Panc1 (cell line): ENCODE results near the gene CCDC12. TPM values are rescaled to one million over a fixed set of nuclear protein-coding genes. Genes with fewer than 3 reads are reported as not detected.

Experiments used
- ATAC-seq: fragments of 200-7000 bp; cut with Tn5 transposase; 2 replicates; pipeline ENCODE4 v1.9.1; 2020; ENCODE audit warnings: mild to moderate bottlenecking, moderate library complexity
- BruUV-seq: library from RNA; stranded (reverse); fragments of 400-500 nt; replicated peaks from 2 replicates; lab custom pipeline; 2021; lab: Mats Ljungman, UMichigan
- CTCF ChIA-PET: fragments of 300-600 bp; sonication (Branson Sonifier 250); formaldehyde crosslinking; loops from one replicate; lab custom pipeline; 2022; ENCODE audit warnings: antibody characterized with exemption; lab: Charles Lee
- POLR2A ChIA-PET: fragments of 300-600 bp; sonication (Branson Sonifier 250); formaldehyde crosslinking; loops from one replicate; lab custom pipeline; 2022; ENCODE audit warnings: antibody characterized with exemption; lab: Charles Lee
- DNase-seq: peaks from one replicate; pipeline ENCODE4 v3.0.0-alpha.2; 2010; ENCODE audit warnings: low read depth, low spot score
- H3K27ac ChIP-seq: 2 replicates; pipeline ENCODE4 v1.5.1; 2011; ENCODE audit warnings: mild to moderate bottlenecking, low read length, inconsistent platforms
- H3K27me3 ChIP-seq: fragments of 200-500 bp; sonication (Bioruptor generic); 2 replicates; pipeline ENCODE4 v1.6.0; 2014; ENCODE audit warnings: low read length, inconsistent platforms; ENCODE audit not compliant: control insufficient read depth, insufficient read depth
- H3K36me3 ChIP-seq: fragments of 200-500 bp; sonication (Bioruptor generic); 2 replicates; pipeline ENCODE4 v1.5.1; 2014; ENCODE audit warnings: inconsistent platforms, mild to moderate bottlenecking, low read length, moderate library complexity; ENCODE audit not compliant: control insufficient read depth, insufficient read depth
- H3K4me1 ChIP-seq: 2 replicates; pipeline ENCODE4 v1.5.1; 2011; ENCODE audit warnings: inconsistent platforms, mild to moderate bottlenecking, low read length, moderate library complexity; ENCODE audit not compliant: control insufficient read depth, insufficient read depth
- H3K4me3 ChIP-seq, 2 experiments: 2 replicates each; pipeline ENCODE4 v1.5.1; 2011 to 2012; ENCODE audit warnings: low read depth in 2 of 2, low read length in 2 of 2, mild to moderate bottlenecking in 2 of 2, inconsistent platforms in 1 of 2, moderate library complexity in 1 of 2
- H3K9me3 ChIP-seq: fragments of 200-500 bp; sonication (Bioruptor generic); 2 replicates; pipeline ENCODE4 v1.5.1; 2014; ENCODE audit warnings: low read depth, mild to moderate bottlenecking, inconsistent platforms, low read length, moderate library complexity; ENCODE audit not compliant: control insufficient read depth, insufficient read depth
- POLR2AphosphoS5 ChIP-seq: IDR thresholded peaks from 2 replicates; pipeline ENCODE4 v1.6.1; 2012; ENCODE audit warnings: mild to moderate bottlenecking, low read depth, low read length, moderate library complexity
- SIN3A ChIP-seq: IDR thresholded peaks from 2 replicates; pipeline ENCODE4 v1.6.1; 2012; ENCODE audit warnings: low read depth, mild to moderate bottlenecking, low read length, moderate library complexity, borderline replicate concordance; ENCODE audit not compliant: insufficient read depth
- TCF7L2 ChIP-seq: IDR thresholded peaks from 2 replicates; pipeline ENCODE4 v1.6.1; 2011; ENCODE audit warnings: mild to moderate bottlenecking, low read depth, low read length, inconsistent platforms
- in situ Hi-C: cut with HindIII; loops from 2 replicates; pipeline ENCODE4 v1.10.0; 2016; ENCODE audit warnings: low sequenced_read_pairs, low pct_unique_long_range_greater_than_20kb
- intact Hi-C: fragments of 100-400 bp; cut with micrococcal nuclease; formaldehyde crosslinking; loops from one replicate; pipeline ENCODE4 v1.10.0; 2022; ENCODE audit not compliant: unreplicated experiment
- total RNA-seq: library from RNA; stranded (reverse); gene quantifications from one replicate; pipeline ENCODE4 v1.2.1, GENCODE V29; 2021; ENCODE audit not compliant: unreplicated experiment
- TF ChIP-seq, protein P1 (sequence below): fragments of 450-650 bp; IDR thresholded peaks from 2 replicates; pipeline ENCODE4 v1.5.1; 2017; ENCODE audit warnings: mild to moderate bottlenecking
- TF ChIP-seq, protein P2 (sequence below), 2 experiments: IDR thresholded peaks; 2 replicates each; pipeline ENCODE4 v1.6.1; 2011 to 2012; ENCODE audit warnings: low read depth in 2 of 2, control low read depth in 1 of 2, low read length in 1 of 2, mild to moderate bottlenecking in 1 of 2, moderate library complexity in 1 of 2; ENCODE audit not compliant: insufficient read depth in 1 of 2

Gene CCDC12
- total RNA-seq, 1 experiment from 2014 or later, result 35.5 TPM

DNA sequence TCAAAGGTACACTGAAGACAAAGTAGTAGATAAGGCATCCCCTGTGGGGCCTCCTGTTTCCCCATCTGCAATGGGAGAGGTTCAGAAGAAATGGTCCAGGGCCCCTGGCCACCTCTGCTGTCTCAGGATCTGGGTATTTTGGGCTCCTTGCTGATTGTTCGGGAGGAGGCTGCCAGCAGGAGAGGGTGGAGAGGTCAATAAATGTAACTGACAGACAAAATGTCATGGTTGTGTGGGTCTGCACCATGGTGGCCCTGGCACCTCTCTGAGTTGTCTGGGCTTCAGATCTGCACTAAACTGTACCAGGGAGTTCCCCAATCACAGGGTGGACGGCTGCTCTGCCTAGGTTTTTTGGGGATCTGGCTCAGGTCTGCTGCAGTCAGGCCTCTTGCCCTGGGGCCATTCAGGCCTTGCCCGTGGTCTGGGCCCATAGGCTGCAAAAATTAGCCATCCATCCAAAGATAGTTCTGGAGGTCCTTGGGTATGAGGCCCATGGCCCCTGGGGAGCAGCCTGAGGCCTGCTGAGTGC is 10.3 kb upstream of the CCDC12 start:
- Histone ChIP-seq H3K36me3 (no peaks in the 10 kb centered on the region), H3K4me3 (no peak overlapping the region), H3K27ac (no peak overlapping the region), H3K9me3 (no peaks in the 10 kb centered on the region), H3K27me3 (no peaks in the 10 kb centered on the region), H3K4me1 (no peaks in the 10 kb centered on the region; the same call in 1 of the 2 replicates)
- no peak for DNase-seq
- ChIA-PET POLR2A (no interaction called here), CTCF (no interaction called here)
- ATAC-seq, result no peak
- in situ Hi-C loops (no loop called here), intact Hi-C loops (no loop called here)
- TF ChIP-seq SIN3A (no peak), POLR2AphosphoS5 (no peak), TCF7L2 (no peak)
- TF ChIP-seq, protein P1, sequence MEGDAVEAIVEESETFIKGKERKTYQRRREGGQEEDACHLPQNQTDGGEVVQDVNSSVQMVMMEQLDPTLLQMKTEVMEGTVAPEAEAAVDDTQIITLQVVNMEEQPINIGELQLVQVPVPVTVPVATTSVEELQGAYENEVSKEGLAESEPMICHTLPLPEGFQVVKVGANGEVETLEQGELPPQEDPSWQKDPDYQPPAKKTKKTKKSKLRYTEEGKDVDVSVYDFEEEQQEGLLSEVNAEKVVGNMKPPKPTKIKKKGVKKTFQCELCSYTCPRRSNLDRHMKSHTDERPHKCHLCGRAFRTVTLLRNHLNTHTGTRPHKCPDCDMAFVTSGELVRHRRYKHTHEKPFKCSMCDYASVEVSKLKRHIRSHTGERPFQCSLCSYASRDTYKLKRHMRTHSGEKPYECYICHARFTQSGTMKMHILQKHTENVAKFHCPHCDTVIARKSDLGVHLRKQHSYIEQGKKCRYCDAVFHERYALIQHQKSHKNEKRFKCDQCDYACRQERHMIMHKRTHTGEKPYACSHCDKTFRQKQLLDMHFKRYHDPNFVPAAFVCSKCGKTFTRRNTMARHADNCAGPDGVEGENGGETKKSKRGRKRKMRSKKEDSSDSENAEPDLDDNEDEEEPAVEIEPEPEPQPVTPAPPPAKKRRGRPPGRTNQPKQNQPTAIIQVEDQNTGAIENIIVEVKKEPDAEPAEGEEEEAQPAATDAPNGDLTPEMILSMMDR, result no peak
- TF ChIP-seq, protein P2, sequence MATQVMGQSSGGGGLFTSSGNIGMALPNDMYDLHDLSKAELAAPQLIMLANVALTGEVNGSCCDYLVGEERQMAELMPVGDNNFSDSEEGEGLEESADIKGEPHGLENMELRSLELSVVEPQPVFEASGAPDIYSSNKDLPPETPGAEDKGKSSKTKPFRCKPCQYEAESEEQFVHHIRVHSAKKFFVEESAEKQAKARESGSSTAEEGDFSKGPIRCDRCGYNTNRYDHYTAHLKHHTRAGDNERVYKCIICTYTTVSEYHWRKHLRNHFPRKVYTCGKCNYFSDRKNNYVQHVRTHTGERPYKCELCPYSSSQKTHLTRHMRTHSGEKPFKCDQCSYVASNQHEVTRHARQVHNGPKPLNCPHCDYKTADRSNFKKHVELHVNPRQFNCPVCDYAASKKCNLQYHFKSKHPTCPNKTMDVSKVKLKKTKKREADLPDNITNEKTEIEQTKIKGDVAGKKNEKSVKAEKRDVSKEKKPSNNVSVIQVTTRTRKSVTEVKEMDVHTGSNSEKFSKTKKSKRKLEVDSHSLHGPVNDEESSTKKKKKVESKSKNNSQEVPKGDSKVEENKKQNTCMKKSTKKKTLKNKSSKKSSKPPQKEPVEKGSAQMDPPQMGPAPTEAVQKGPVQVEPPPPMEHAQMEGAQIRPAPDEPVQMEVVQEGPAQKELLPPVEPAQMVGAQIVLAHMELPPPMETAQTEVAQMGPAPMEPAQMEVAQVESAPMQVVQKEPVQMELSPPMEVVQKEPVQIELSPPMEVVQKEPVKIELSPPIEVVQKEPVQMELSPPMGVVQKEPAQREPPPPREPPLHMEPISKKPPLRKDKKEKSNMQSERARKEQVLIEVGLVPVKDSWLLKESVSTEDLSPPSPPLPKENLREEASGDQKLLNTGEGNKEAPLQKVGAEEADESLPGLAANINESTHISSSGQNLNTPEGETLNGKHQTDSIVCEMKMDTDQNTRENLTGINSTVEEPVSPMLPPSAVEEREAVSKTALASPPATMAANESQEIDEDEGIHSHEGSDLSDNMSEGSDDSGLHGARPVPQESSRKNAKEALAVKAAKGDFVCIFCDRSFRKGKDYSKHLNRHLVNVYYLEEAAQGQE (IDR thresholded peaks at IDR 0.05; ENCODE audit: insufficient read depth in 1 of 2, low read depth in 2 of 2, low read length in 1 of 2), result no peak
- BruUV-seq, result no TSS peak

DNA sequence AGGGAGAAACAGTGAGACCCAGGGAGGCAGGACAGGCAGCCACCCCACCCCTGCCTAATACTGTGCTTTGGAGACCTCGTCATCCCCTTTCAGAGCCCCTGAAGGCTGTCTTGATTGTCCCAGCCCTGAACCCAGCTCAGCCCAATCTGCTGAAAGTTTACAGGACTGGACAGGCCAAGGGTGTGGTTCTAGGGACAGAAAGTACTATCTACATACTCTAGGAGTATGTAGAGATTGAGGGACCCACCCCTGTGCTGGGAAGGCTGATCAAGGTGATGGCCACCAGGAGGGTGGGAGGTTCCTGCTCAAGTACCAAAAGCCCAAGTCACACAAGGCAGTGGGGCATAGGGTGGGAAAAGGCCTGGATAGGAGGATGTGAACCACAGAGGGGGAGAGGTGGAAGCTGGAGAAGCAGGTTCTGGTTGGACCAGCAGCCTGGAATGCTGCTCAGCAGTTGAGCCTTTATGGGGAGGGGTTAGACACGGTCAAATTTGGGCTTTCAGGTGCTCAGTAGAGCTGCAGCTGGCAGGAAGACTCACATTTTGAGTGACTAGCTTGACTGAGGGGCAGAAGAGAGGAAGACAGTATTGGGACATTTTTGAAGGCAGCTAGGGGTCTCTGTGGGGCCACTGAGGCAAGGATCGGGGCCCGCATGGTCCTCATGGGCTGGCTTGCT is 9.6 kb upstream of the CCDC12 start:
- BruUV-seq, result no TSS peak
- no peak overlapping the region for H3K27ac ChIP-seq
- POLR2A ChIA-PET, result no interaction called here
- H3K9me3 ChIP-seq, result no peaks in the 10 kb centered on the region
- in situ Hi-C loops, result no loop called here
- ATAC-seq, result no peak
- intact Hi-C loops, result no loop called here
- H3K27me3 ChIP-seq, result no peaks in the 10 kb centered on the region
- no peaks in the 10 kb centered on the region for H3K36me3 ChIP-seq
- CTCF ChIA-PET, result no interaction called here
- TF ChIP-seq, protein P1, result no peak
- TF ChIP-seq SIN3A, result no peak
- TF ChIP-seq, protein P2 (IDR thresholded peaks at IDR 0.05; ENCODE audit: insufficient read depth in 1 of 2, low read depth in 2 of 2, low read length in 1 of 2), result no peak
- no peak for TF ChIP-seq POLR2AphosphoS5
- TF ChIP-seq TCF7L2, result no peak
- H3K4me1 ChIP-seq, result no peaks in the 10 kb centered on the region; the same call in 1 of the 2 replicates
- no peak for DNase-seq
- no peak overlapping the region for H3K4me3 ChIP-seq
